K562 (cell line): Measurements from ENCODE around the gene ANO3. TPM values are rescaled to one million over a fixed set of nuclear protein-coding genes. Genes with fewer than 3 reads are reported as not detected.
A peak's percentile ranks its signal among the peaks of the same experiment; 100 is the strongest.

Experiments used
- ATAC-seq: fragments of 200-7000 bp; cut with Tn5 transposase; 3 replicates; pipeline ENCODE4 v1.9.1; 2020; ENCODE audit warnings: moderate library complexity
- BruUV-seq: library from RNA; stranded (reverse); fragments of 400-500 nt; replicated peaks from 2 replicates; lab custom pipeline; 2021; lab: Mats Ljungman, UMichigan
- CTCF ChIA-PET: fragments of 300-600 bp; formaldehyde crosslinking; extraction: SDS; loops from one replicate; lab custom pipeline; 2021; ENCODE audit warnings: low intra/inter-chr PET ratio; lab: Yijun Ruan, JAX
- POLR2A ChIA-PET: fragments of 300-600, 350-650 bp; sonication (Branson Sonifier 250); formaldehyde crosslinking; extraction: SDS; loops from one replicate; lab custom pipeline; 2021; ENCODE audit warnings: antibody characterized with exemption, inconsistent platforms; lab: Yijun Ruan, JAX
- DNase-seq, 4 experiments: peaks; one replicate each; pipeline versions ENCODE4 v3.0.0 to v3.0.0-alpha.2; 2011 to 2018; ENCODE audit warnings: low spot score in 3 of 4, mixed read lengths in 3 of 4; ENCODE audit errors: extremely low read depth in 1 of 4
- FAIRE-seq: peaks from 2 replicates; lab custom pipeline; 2011; peaks lifted over from hg19 to GRCh38; lab: Jason Lieb, UNC
- H2AFZ ChIP-seq: 2 replicates; pipeline ENCODE4 v1.6.0; 2011; ENCODE audit warnings: low read depth, low read length, control low read depth, inconsistent platforms
- H3K27ac ChIP-seq: fragments of 200-600 bp; 3 replicates; pipeline ENCODE4 v1.8.0; 2011; ENCODE audit warnings: low read depth, mild to moderate bottlenecking, control low read depth, inconsistent platforms, low read length, moderate library complexity, mixed read lengths; ENCODE audit errors: extremely low read depth
- H3K27me3 ChIP-seq, 2 experiments: fragments of 300-600 bp in 1 of 2; 2 replicates in 1 of 2; 3 replicates in 1 of 2; pipeline versions ENCODE4 v1.6.0 to v1.8.0; 2011; ENCODE audit warnings: inconsistent platforms in 2 of 2, low read length in 2 of 2, mild to moderate bottlenecking in 1 of 2, mixed read lengths in 1 of 2, moderate library complexity in 1 of 2; ENCODE audit not compliant: control insufficient read depth in 2 of 2, insufficient read depth in 2 of 2
- H3K36me3 ChIP-seq: fragments of 300-600 bp; 3 replicates; pipeline ENCODE4 v1.8.0; 2011; ENCODE audit warnings: mild to moderate bottlenecking, low read length, inconsistent platforms; ENCODE audit not compliant: control insufficient read depth, insufficient read depth
- H3K4me1 ChIP-seq, 2 experiments: fragments of 200-600 bp in 1 of 2; replicated peaks in 1 of 2; 2 replicates in 1 of 2; 3 replicates in 1 of 2; pipeline versions ENCODE4 v1.5.1 to v1.8.0; 2011; ENCODE audit warnings: inconsistent platforms in 2 of 2, low read length in 2 of 2, mild to moderate bottlenecking in 1 of 2, mixed read lengths in 1 of 2, moderate library complexity in 1 of 2; ENCODE audit not compliant: control insufficient read depth in 2 of 2, insufficient read depth in 2 of 2
- H3K4me2 ChIP-seq: 2 replicates; pipeline ENCODE4 v1.6.1; 2011; ENCODE audit warnings: low read length, control low read depth, inconsistent platforms, mixed read lengths; ENCODE audit not compliant: insufficient read depth
- H3K4me3 ChIP-seq: fragments of 200-600 bp; sonication (generic), shearing (Covaris generic); 2 replicates; pipeline ENCODE4 v1.5.1; 2016; ENCODE audit warnings: control low read depth, inconsistent platforms
- H3K79me2 ChIP-seq: fragments of 200-600 bp; 3 replicates; pipeline ENCODE4 v1.8.0; 2011; ENCODE audit warnings: low read length, inconsistent platforms; ENCODE audit not compliant: control insufficient read depth, insufficient read depth
- H3K9ac ChIP-seq, 2 experiments: 2 replicates each; pipeline versions ENCODE4 v1.6.0 to v1.6.1; 2011; ENCODE audit warnings: low read depth in 2 of 2, low read length in 2 of 2, control low read depth in 1 of 2, inconsistent platforms in 1 of 2, mild to moderate bottlenecking in 1 of 2, mixed read lengths in 1 of 2; ENCODE audit not compliant: insufficient read depth in 1 of 2
- H3K9me1 ChIP-seq: one replicate; pipeline ENCODE4 v1.6.0; 2011; ENCODE audit warnings: inconsistent platforms, mild to moderate bottlenecking, low read length, moderate library complexity; ENCODE audit not compliant: control insufficient read depth, insufficient read depth
- H3K9me3 ChIP-seq: replicated peaks from 2 replicates; pipeline ENCODE4 v1.5.1; 2011; ENCODE audit warnings: low read depth, low read length, inconsistent platforms; ENCODE audit not compliant: control insufficient read depth, insufficient read depth
- H4K20me1 ChIP-seq: replicated peaks from 2 replicates; pipeline ENCODE4 v1.6.1; 2011; ENCODE audit warnings: low read length, inconsistent platforms, mixed read lengths; ENCODE audit not compliant: control insufficient read depth, insufficient read depth
- C11orf30 ChIP-seq: fragments of 450-650 bp; IDR thresholded peaks from 2 replicates; pipeline ENCODE4 v1.6.1; 2016; ENCODE audit warnings: low read depth, mild to moderate bottlenecking
- CREB3 ChIP-seq: fragments of 450-650 bp; conservative IDR thresholded peaks from 2 replicates; pipeline ENCODE4 v1.6.1; 2016; ENCODE audit warnings: missing genetic modification characterization, low read depth, mild to moderate bottlenecking, missing compliant biosample characterization, moderate library complexity
- EGR1 ChIP-seq: fragments of 450-650 bp; conservative IDR thresholded peaks from 2 replicates; pipeline ENCODE4 v1.6.1; 2017; ENCODE audit warnings: mild to moderate bottlenecking
- GTF2F1 ChIP-seq: IDR thresholded peaks from 2 replicates; pipeline ENCODE4 v1.6.1; 2011; ENCODE audit warnings: low read depth, low read length, improper control_type of control experiment
- TAF1 ChIP-seq: IDR thresholded peaks from 2 replicates; pipeline ENCODE4 v1.6.1; 2011; ENCODE audit warnings: mild to moderate bottlenecking, low read length, moderate library complexity; ENCODE audit not compliant: insufficient read depth, control insufficient read depth, severe bottlenecking; ENCODE audit errors: extremely low read depth
- ZMIZ1 ChIP-seq, 2 experiments: fragments of 150-350 bp in 1 of 2; IDR thresholded peaks; 2 replicates each; pipeline ENCODE4 v1.6.1; 2012 to 2016; ENCODE audit warnings: low read depth in 2 of 2, low read length in 2 of 2, mild to moderate bottlenecking in 1 of 2, moderate library complexity in 1 of 2
- WGBS: fragments of 100-300 bp; shearing (Covaris generic); methylation state at CpG from one replicate; pipeline ENCODE4 v1.1.6; 2016; ENCODE audit warnings: low coverage, mixed read lengths; ENCODE audit not compliant: insufficient coverage; ENCODE audit errors: missing lambda C conversion rate; 5-methylcytosine and 5-hydroxymethylcytosine counted together
- in situ Hi-C: fragments of 300-500 bp; cut with MboI; formaldehyde crosslinking; loops from 4 replicates; pipeline ENCODE4 v1.15.0; 2018; ENCODE audit warnings: inconsistent platforms, mixed read lengths
- intact Hi-C: fragments of 100-400 bp; cut with micrococcal nuclease; formaldehyde crosslinking; loops from 2 replicates; pipeline ENCODE4 v1.14.2; 2022
- polyA plus RNA-seq, 8 experiments: library from polyadenylated mRNA; depleted of rRNA in 4 of 8; stranded (reverse) in 5 of 8; unstranded in 3 of 8; fragments of >200 nt; fragmentation: Nextera tagmentation in 2 of 8; fragmentation: Illumina TruSeq in 1 of 8; extraction: Ambion mirVana in 2 of 8; extraction: Trizol in 1 of 8; gene quantifications; 2 replicates each; pipeline versions ENCODE4 v1.2.1 to v1.2.3, GENCODE V29; 2011 to 2014; ENCODE audit warnings: inconsistent platforms in 1 of 8, missing spikeins in 1 of 8
- total RNA-seq, 7 experiments: library from RNA; depleted of rRNA in 6 of 7; stranded (reverse); fragments of >200 nt in 6 of 7; fragmentation: Illumina TruSeq in 2 of 7; extraction: Trizol in 2 of 7; gene quantifications; 2 replicates each; pipeline versions ENCODE4 v1.2.1 to v1.2.3, GENCODE V29; 2011 to 2021; ENCODE audit warnings: low replicate concordance in 1 of 7
- TF ChIP-seq, protein P1 (sequence below), 3 experiments: IDR thresholded peaks in 2 of 3; conservative IDR thresholded peaks in 1 of 3; 2 replicates each; pipeline ENCODE4 v1.5.1; 2011 to 2012; ENCODE audit warnings: low read length in 3 of 3, mild to moderate bottlenecking in 3 of 3, control low read depth in 2 of 3, improper control_type of control experiment in 1 of 3, inconsistent platforms in 1 of 3, low read depth in 1 of 3, mixed read lengths in 1 of 3, moderate library complexity in 1 of 3; ENCODE audit not compliant: insufficient read depth in 2 of 3

Gene ANO3
- total and polyA plus RNA-seq, 9 of the 15 experiments (the other 6 are each of a cell fraction or from before 2014, with no cell fraction given): 0.01 to 0.13 (median 0.04) TPM; not detected in 1

- ATAC-seq: no peak
- TF ChIP-seq, protein P1, sequence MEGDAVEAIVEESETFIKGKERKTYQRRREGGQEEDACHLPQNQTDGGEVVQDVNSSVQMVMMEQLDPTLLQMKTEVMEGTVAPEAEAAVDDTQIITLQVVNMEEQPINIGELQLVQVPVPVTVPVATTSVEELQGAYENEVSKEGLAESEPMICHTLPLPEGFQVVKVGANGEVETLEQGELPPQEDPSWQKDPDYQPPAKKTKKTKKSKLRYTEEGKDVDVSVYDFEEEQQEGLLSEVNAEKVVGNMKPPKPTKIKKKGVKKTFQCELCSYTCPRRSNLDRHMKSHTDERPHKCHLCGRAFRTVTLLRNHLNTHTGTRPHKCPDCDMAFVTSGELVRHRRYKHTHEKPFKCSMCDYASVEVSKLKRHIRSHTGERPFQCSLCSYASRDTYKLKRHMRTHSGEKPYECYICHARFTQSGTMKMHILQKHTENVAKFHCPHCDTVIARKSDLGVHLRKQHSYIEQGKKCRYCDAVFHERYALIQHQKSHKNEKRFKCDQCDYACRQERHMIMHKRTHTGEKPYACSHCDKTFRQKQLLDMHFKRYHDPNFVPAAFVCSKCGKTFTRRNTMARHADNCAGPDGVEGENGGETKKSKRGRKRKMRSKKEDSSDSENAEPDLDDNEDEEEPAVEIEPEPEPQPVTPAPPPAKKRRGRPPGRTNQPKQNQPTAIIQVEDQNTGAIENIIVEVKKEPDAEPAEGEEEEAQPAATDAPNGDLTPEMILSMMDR (IDR thresholded peaks at IDR 0.05 in 2 of 3, conservative IDR thresholded peaks at IDR 0.05 in 1 of 3; ENCODE audit: insufficient read depth in 2 of 3, low read depth in 1 of 3, low read length in 3 of 3): 0 out of 6 replicates have a peak, but pooled peaks of 1 of the 3 experiments have one; percentile 1
- no peak for TF ChIP-seq C11orf30
- H3K9me1 ChIP-seq: no peaks in the 10 kb centered on the region
- no peak for FAIRE-seq
- no peak overlapping the region for H3K4me3 ChIP-seq
- H3K4me1 ChIP-seq: no peaks in the 10 kb centered on the region
- no peak overlapping the region for H2AFZ ChIP-seq
- H3K9ac ChIP-seq: no peak overlapping the region
- no peak overlapping the region for H3K4me2 ChIP-seq
- no peak for DNase-seq
- BruUV-seq: no TSS peak
- no peaks in the 10 kb centered on the region for H3K36me3 ChIP-seq
- ChIA-PET POLR2A (no interaction called here), CTCF (no interaction called here)
- in situ Hi-C loops (no loop called here), intact Hi-C loops (loop anchor here (5.0 kb wide), 1 partner anchor 264 kb away; no protein-coding TSS in a partner anchor)
- no peak overlapping the region for H3K27ac ChIP-seq
- 0% methylated on average over 1 of the region's 1 CpG for WGBS
- H3K79me2 ChIP-seq: no peaks in the 10 kb centered on the region
- no peaks in the 10 kb centered on the region; the same call in 1 of the 2 replicates for H3K9me3 ChIP-seq
- H4K20me1 ChIP-seq: no peaks in the 10 kb centered on the region
- H3K27me3 ChIP-seq: no peaks in the 10 kb centered on the region
Observed at GRCh38 chr11:26551186-26551801, 219.4 kb downstream of the ANO3 start.

- BruUV-seq: no TSS peak
- in situ Hi-C loops: no loop called here
- 0% methylated on average over 2 of the region's 2 CpGs for WGBS
- intact Hi-C loops: loop anchor here (5.0 kb wide), 1 partner anchor 266 kb away; no protein-coding TSS in a partner anchor
- no peak overlapping the region for H3K4me2 ChIP-seq
- H3K27ac ChIP-seq: no peak overlapping the region
- no peak for FAIRE-seq
- H3K4me1 ChIP-seq: no peaks in the 10 kb centered on the region
- ChIA-PET POLR2A (no interaction called here), CTCF (no interaction called here)
- no peaks in the 10 kb centered on the region for H3K27me3 ChIP-seq
- H3K9me3 ChIP-seq: no peaks in the 10 kb centered on the region
- no peak overlapping the region for H2AFZ ChIP-seq
- H3K36me3 ChIP-seq: no peaks in the 10 kb centered on the region
- no peak overlapping the region for H3K9ac ChIP-seq
- no peak overlapping the region for H3K4me3 ChIP-seq
- no peaks in the 10 kb centered on the region for H3K9me1 ChIP-seq
- no peaks in the 10 kb centered on the region for H3K79me2 ChIP-seq
- ATAC-seq: no peak
- no peaks in the 10 kb centered on the region for H4K20me1 ChIP-seq
- no peak for DNase-seq
- TF ChIP-seq ZMIZ1 (IDR thresholded peaks at IDR 0.05; ENCODE audit: low read depth in 2 of 2, low read length in 2 of 2) (no peak), CREB3 (tag) (no peak), GTF2F1 (no peak), EGR1 (no peak), TAF1 (no peak)
Observed at GRCh38 chr11:26553182-26553581, 221.3 kb downstream of the ANO3 start.
